Hepatocyte (in vitro differentiated cells): ENCODE results near the gene OSBP.

Experiments used
- EZH2 ChIP-seq: fragments of 200-600 bp; sonication (generic); IDR thresholded peaks from 2 replicates; pipeline ENCODE4 v1.6.1; 2016; ENCODE audit warnings: antibody characterized with exemption, mild to moderate bottlenecking, borderline replicate concordance
- EZH2phosphoT487 ChIP-seq: fragments of 200-600 bp; sonication (generic); IDR thresholded peaks from one replicate; pipeline ENCODE4 v1.6.1; 2018; ENCODE audit warnings: antibody characterized with exemption, mild to moderate bottlenecking, low read depth, moderate library complexity; ENCODE audit not compliant: unreplicated experiment, severe bottlenecking
- TF ChIP-seq, protein P1 (sequence below): fragments of 200-600 bp; sonication (generic); IDR thresholded peaks from 2 replicates; pipeline ENCODE4 v1.5.1; 2016; ENCODE audit warnings: antibody characterized with exemption, mild to moderate bottlenecking; ENCODE audit not compliant: poor library complexity

- TF ChIP-seq, protein P1, sequence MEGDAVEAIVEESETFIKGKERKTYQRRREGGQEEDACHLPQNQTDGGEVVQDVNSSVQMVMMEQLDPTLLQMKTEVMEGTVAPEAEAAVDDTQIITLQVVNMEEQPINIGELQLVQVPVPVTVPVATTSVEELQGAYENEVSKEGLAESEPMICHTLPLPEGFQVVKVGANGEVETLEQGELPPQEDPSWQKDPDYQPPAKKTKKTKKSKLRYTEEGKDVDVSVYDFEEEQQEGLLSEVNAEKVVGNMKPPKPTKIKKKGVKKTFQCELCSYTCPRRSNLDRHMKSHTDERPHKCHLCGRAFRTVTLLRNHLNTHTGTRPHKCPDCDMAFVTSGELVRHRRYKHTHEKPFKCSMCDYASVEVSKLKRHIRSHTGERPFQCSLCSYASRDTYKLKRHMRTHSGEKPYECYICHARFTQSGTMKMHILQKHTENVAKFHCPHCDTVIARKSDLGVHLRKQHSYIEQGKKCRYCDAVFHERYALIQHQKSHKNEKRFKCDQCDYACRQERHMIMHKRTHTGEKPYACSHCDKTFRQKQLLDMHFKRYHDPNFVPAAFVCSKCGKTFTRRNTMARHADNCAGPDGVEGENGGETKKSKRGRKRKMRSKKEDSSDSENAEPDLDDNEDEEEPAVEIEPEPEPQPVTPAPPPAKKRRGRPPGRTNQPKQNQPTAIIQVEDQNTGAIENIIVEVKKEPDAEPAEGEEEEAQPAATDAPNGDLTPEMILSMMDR = no peak
- TF ChIP-seq EZH2 = no peak
- TF ChIP-seq EZH2phosphoT487 = no peak
These were observed 37.2 kb downstream of the OSBP start for GRCh38 chr11:59578369-59578768.
